IMR-90 (cell line): Measurements from ENCODE around the gene GPR107. TPM values are rescaled to one million over a fixed set of nuclear protein-coding genes. Genes with fewer than 3 reads are reported as not detected.

ENCODE experiments used
- ATAC-seq: fragments of 200-7000 bp; cut with Tn5 transposase; 2 replicates; pipeline ENCODE4 v1.9.1; 2020; ENCODE audit warnings: low read depth, mild to moderate bottlenecking, moderate library complexity
- BruUV-seq: library from RNA; stranded (reverse); fragments of 400-500 nt; replicated peaks from 2 replicates; lab custom pipeline; 2021; lab: Mats Ljungman, UMichigan
- CTCF ChIA-PET: fragments of 300-600 bp; formaldehyde crosslinking; extraction: SDS; loops from one replicate; lab custom pipeline; 2021; ENCODE audit warnings: antibody characterized with exemption; lab: Yijun Ruan, JAX
- POLR2A ChIA-PET: fragments of 300-600 bp; sonication (Branson Sonifier 250); formaldehyde crosslinking; loops from one replicate; lab custom pipeline; 2022; ENCODE audit warnings: antibody characterized with exemption; ENCODE audit not compliant: unreplicated experiment; lab: Charles Lee
- DNase-seq: peaks from one replicate; pipeline ENCODE4 v3.0.0; 2013
- H2AFZ ChIP-seq: replicated peaks from 2 replicates; pipeline ENCODE3; 2013; ENCODE audit warnings: low read length, mild to moderate bottlenecking; ENCODE audit not compliant: poor library complexity
- H2AK5ac ChIP-seq: 2 replicates; pipeline ENCODE4 v1.6.1; 2013; ENCODE audit warnings: low read depth, low read length, inconsistent platforms
- H2AK9ac ChIP-seq: replicated peaks from 2 replicates; pipeline ENCODE3; 2013; ENCODE audit warnings: mild to moderate bottlenecking, low read depth, low read length, moderate library complexity; ENCODE audit not compliant: poor library complexity
- H2BK120ac ChIP-seq: 2 replicates; pipeline ENCODE4 v1.6.1; 2013; ENCODE audit warnings: low read depth, low read length, inconsistent platforms
- H2BK15ac ChIP-seq: 3 replicates; pipeline ENCODE4 v1.6.1; 2013; ENCODE audit warnings: low read depth, low read length, inconsistent platforms
- H2BK20ac ChIP-seq: 2 replicates; pipeline ENCODE4 v1.6.1; 2013; ENCODE audit warnings: low read depth, mild to moderate bottlenecking, inconsistent platforms, low read length, moderate library complexity
- H2BK5ac ChIP-seq: 2 replicates; pipeline ENCODE4 v1.6.1; 2013; ENCODE audit warnings: mild to moderate bottlenecking, low read depth, low read length, inconsistent platforms; ENCODE audit not compliant: poor library complexity, severe bottlenecking
- H3K14ac ChIP-seq: replicated peaks from 2 replicates; pipeline ENCODE4 v1.6.1; 2013; ENCODE audit warnings: low read depth, low read length, inconsistent platforms
- H3K18ac ChIP-seq: 2 replicates; pipeline ENCODE4 v1.6.1; 2013; ENCODE audit warnings: low read depth, low read length, control low read depth
- H3K23ac ChIP-seq: 2 replicates; pipeline ENCODE4 v1.6.1; 2013; ENCODE audit warnings: low read depth, low read length, inconsistent platforms
- H3K27ac ChIP-seq: 2 replicates; pipeline ENCODE4 v1.5.1; 2013; ENCODE audit warnings: mild to moderate bottlenecking, control low read depth, low read length; ENCODE audit not compliant: insufficient read depth
- H3K27me3 ChIP-seq: 2 replicates; pipeline ENCODE4 v1.6.1; 2013; ENCODE audit warnings: low read length; ENCODE audit not compliant: control insufficient read depth, insufficient read depth
- H3K36me3 ChIP-seq: 2 replicates; pipeline ENCODE4 v1.6.1; 2013; ENCODE audit warnings: low read length, mixed read lengths; ENCODE audit not compliant: control insufficient read depth, insufficient read depth
- H3K4ac ChIP-seq: 2 replicates; pipeline ENCODE4 v1.6.1; 2013; ENCODE audit warnings: low read depth, low read length, inconsistent platforms
- H3K4me1 ChIP-seq: 2 replicates; pipeline ENCODE4 v1.6.1; 2013; ENCODE audit warnings: low read length, mixed read lengths; ENCODE audit not compliant: control insufficient read depth, insufficient read depth
- H3K4me2 ChIP-seq: 2 replicates; pipeline ENCODE4 v1.6.1; 2013; ENCODE audit warnings: low read depth, mild to moderate bottlenecking, control low read depth, low read length, moderate library complexity
- H3K4me3 ChIP-seq: 2 replicates; pipeline ENCODE4 v1.5.1; 2013; ENCODE audit warnings: low read depth, mild to moderate bottlenecking, control low read depth, low read length, moderate library complexity; ENCODE audit not compliant: insufficient read depth
- H3K56ac ChIP-seq: 2 replicates; pipeline ENCODE4 v1.6.1; 2013; ENCODE audit warnings: low read length, inconsistent platforms; ENCODE audit not compliant: insufficient read depth; ENCODE audit errors: extremely low read depth
- H3K79me1 ChIP-seq, 2 experiments: 2 replicates each; pipeline ENCODE4 v1.6.1; 2013; ENCODE audit warnings: low read length in 2 of 2, inconsistent platforms in 1 of 2, low read depth in 1 of 2
- H3K9ac ChIP-seq: 2 replicates; pipeline ENCODE4 v1.6.1; 2013; ENCODE audit warnings: low read depth, low read length, control low read depth
- H3K9me1 ChIP-seq: 2 replicates; pipeline ENCODE4 v1.6.1; 2013; ENCODE audit warnings: low read length, inconsistent platforms; ENCODE audit not compliant: insufficient read depth
- H3K9me3 ChIP-seq: 2 replicates; pipeline ENCODE4 v1.6.1; 2013; ENCODE audit warnings: low read length; ENCODE audit not compliant: control insufficient read depth, insufficient read depth
- H4K20me1 ChIP-seq: 2 replicates; pipeline ENCODE4 v1.6.1; 2013; ENCODE audit warnings: low read length, inconsistent platforms; ENCODE audit not compliant: insufficient read depth
- H4K5ac ChIP-seq: 2 replicates; pipeline ENCODE4 v1.6.1; 2013; ENCODE audit warnings: mild to moderate bottlenecking, low read depth, low read length, control low read depth
- H4K8ac ChIP-seq, 2 experiments: 2 replicates each; pipeline ENCODE4 v1.6.1; 2013; ENCODE audit warnings: low read depth in 2 of 2, low read length in 2 of 2, control low read depth in 1 of 2, inconsistent platforms in 1 of 2
- H4K91ac ChIP-seq: 2 replicates; pipeline ENCODE4 v1.6.1; 2013; ENCODE audit warnings: low read depth, low read length, inconsistent platforms; ENCODE audit not compliant: insufficient read depth
- BHLHE40 ChIP-seq: fragments of 150-350 bp; IDR thresholded peaks from 2 replicates; pipeline ENCODE4 v1.6.1; 2016; ENCODE audit warnings: mild to moderate bottlenecking, low read depth, low read length
- CEBPB ChIP-seq: IDR thresholded peaks from 2 replicates; pipeline ENCODE4 v1.6.1; 2012; ENCODE audit warnings: low read depth, low read length, improper control_type of control experiment
- CHD1 ChIP-seq: IDR thresholded peaks from 2 replicates; pipeline ENCODE4 v1.6.1; 2012; ENCODE audit warnings: low read depth, low read length, improper control_type of control experiment
- FOS ChIP-seq: fragments of 150-350 bp; IDR thresholded peaks from 2 replicates; pipeline ENCODE4 v1.6.1; 2016; ENCODE audit warnings: low read depth, low read length
- MAFK ChIP-seq: IDR thresholded peaks from 2 replicates; pipeline ENCODE4 v1.6.1; 2012; ENCODE audit warnings: low read depth, low read length, improper control_type of control experiment
- MXI1 ChIP-seq: IDR thresholded peaks from 2 replicates; pipeline ENCODE4 v1.6.1; 2012; ENCODE audit warnings: low read depth, mild to moderate bottlenecking, low read length, moderate library complexity, borderline replicate concordance
- NFE2L2 ChIP-seq: fragments of 150-350 bp; IDR thresholded peaks from 2 replicates; pipeline ENCODE4 v1.6.1; 2016; ENCODE audit warnings: low read depth, mild to moderate bottlenecking, low read length
- POLR2A ChIP-seq: IDR thresholded peaks from 2 replicates; pipeline ENCODE4 v1.6.1; 2012; ENCODE audit warnings: mild to moderate bottlenecking, low read depth, low read length
- RAD21 ChIP-seq: IDR thresholded peaks from 2 replicates; pipeline ENCODE4 v1.6.1; 2012; ENCODE audit warnings: low read length, improper control_type of control experiment
- RFX5 ChIP-seq: IDR thresholded peaks from 2 replicates; pipeline ENCODE4 v1.8.0; 2012; ENCODE audit warnings: low read depth, mild to moderate bottlenecking, low read length, moderate library complexity
- SMC3 ChIP-seq: fragments of 150-350 bp; IDR thresholded peaks from 2 replicates; pipeline ENCODE4 v1.6.1; 2016; ENCODE audit warnings: low read depth, mild to moderate bottlenecking, antibody characterized with exemption, low read length, moderate library complexity
- WGBS, 2 experiments: methylation state at CpG; one replicate each; pipeline versions ENCODE4 v1.1.5 to v1.1.7; 2013; ENCODE audit warnings: missing lambda C conversion rate in 2 of 2; ENCODE audit not compliant: insufficient read length in 1 of 2; ENCODE audit errors: extremely low coverage in 2 of 2; 5-methylcytosine and 5-hydroxymethylcytosine counted together
- dilution Hi-C: fragments of 300-500 bp; cut with HindIII; formaldehyde crosslinking; loops from one replicate; pipeline ENCODE4 v1.14.3; 2018; ENCODE audit warnings: low sequenced_read_pairs; ENCODE audit not compliant: unreplicated experiment
- in situ Hi-C: fragments of 300-500 bp; cut with MboI; formaldehyde crosslinking; loops from 3 replicates; pipeline ENCODE4 v1.14.3; 2019; ENCODE audit warnings: low sequenced_read_pairs, inconsistent platforms, mixed read lengths
- intact Hi-C: fragments of 100-400 bp; cut with micrococcal nuclease; formaldehyde crosslinking; loops from 2 replicates; pipeline ENCODE4 v1.10.0; 2022
- polyA plus RNA-seq, 3 experiments: library from polyadenylated mRNA; depleted of rRNA; stranded (reverse); fragments of >200 nt; gene quantifications; 2 replicates each; pipeline ENCODE4 v1.2.3, GENCODE V29; 2012; ENCODE audit warnings: low replicate concordance in 1 of 3
- total RNA-seq: library from RNA; depleted of rRNA; stranded (reverse); fragments of >200 nt; gene quantifications from 2 replicates; pipeline ENCODE4 v1.2.3, GENCODE V29; 2012
- TF ChIP-seq, protein P1 (sequence below): fragments of 150-350 bp; IDR thresholded peaks from 2 replicates; pipeline ENCODE4 v1.6.1; 2017; ENCODE audit warnings: mild to moderate bottlenecking, antibody characterized with exemption, low read length, low read depth
- TF ChIP-seq, protein P2 (sequence below): fragments of 150-350 bp; IDR thresholded peaks from 2 replicates; pipeline ENCODE4 v1.6.1; 2016; ENCODE audit warnings: low read depth, mild to moderate bottlenecking, low read length, moderate library complexity, borderline replicate concordance

Gene GPR107
- total and polyA plus RNA-seq, 2 of the 4 experiments (the other 2 are of a cell fraction), result 16.7 to 21.6 TPM

GRCh38 chr9:130129432-130130061, 75.8 kb downstream of the GPR107 start (continued):
- TF ChIP-seq, protein P1, sequence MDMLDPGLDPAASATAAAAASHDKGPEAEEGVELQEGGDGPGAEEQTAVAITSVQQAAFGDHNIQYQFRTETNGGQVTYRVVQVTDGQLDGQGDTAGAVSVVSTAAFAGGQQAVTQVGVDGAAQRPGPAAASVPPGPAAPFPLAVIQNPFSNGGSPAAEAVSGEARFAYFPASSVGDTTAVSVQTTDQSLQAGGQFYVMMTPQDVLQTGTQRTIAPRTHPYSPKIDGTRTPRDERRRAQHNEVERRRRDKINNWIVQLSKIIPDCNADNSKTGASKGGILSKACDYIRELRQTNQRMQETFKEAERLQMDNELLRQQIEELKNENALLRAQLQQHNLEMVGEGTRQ, result peak; percentile 30; the same call in 1 of the 2 replicates

DNA sequence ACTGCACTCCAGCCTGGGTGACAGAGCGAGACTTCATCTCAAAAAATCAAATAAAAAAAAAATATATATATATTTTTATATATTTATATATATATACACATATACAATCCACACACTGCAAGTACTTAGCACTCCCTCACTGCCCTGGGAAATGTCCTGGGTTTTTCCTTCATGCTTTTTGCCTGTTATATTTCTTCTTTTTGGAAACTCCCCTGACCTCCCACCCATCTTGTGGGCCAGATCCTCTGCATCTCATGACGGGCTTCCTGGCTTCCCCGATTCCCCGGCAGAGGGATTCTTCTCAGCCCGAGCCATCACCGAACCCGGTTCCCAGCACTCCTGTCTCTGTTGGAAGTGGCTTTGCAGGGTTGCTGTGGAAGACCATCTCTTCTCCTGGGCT, 79.0 kb downstream of the GPR107 start:
- CTCF ChIA-PET, result no interaction called here
- no peak overlapping the region for H2BK20ac ChIP-seq
- H2BK120ac ChIP-seq, result no peak overlapping the region
- peaks cover 16% of the 10 kb centered on the region for H3K9me1 ChIP-seq
- H3K23ac ChIP-seq, result no peak overlapping the region
- peaks cover 0 to 23% of the 10 kb centered on the region in 2 experiments; a peak in 3 of 4 replicates for H3K79me1 ChIP-seq
- intact Hi-C loops (no loop called here), in situ Hi-C loops (no loop called here), dilution Hi-C loops (no loop called here)
- peaks cover 20% of the 10 kb centered on the region for H3K36me3 ChIP-seq
- H2BK5ac ChIP-seq, result no peak overlapping the region
- no peak overlapping the region for H3K18ac ChIP-seq
- no peaks in the 10 kb centered on the region for H3K27me3 ChIP-seq
- H4K91ac ChIP-seq, result no peak overlapping the region
- no peak overlapping the region for H2AFZ ChIP-seq
- H4K8ac ChIP-seq, result no peak overlapping the region
- no peak overlapping the region for H2AK5ac ChIP-seq
- no TSS peak for BruUV-seq
- no peak overlapping the region for H3K56ac ChIP-seq
- H3K9me3 ChIP-seq, result no peaks in the 10 kb centered on the region
- DNase-seq, result no peak
- H4K20me1 ChIP-seq, result peaks cover 5% of the 10 kb centered on the region; the same call in 1 of the 2 replicates
- H2BK15ac ChIP-seq, result no peak overlapping the region
- ATAC-seq, result no peak
- H3K4ac ChIP-seq, result no peak overlapping the region
- no peak overlapping the region for H4K5ac ChIP-seq
- H3K4me2 ChIP-seq, result no peak overlapping the region
- no peak overlapping the region for H3K27ac ChIP-seq
- no peak overlapping the region for H3K4me3 ChIP-seq
- H2AK9ac ChIP-seq, result no peak overlapping the region
- H3K4me1 ChIP-seq, result peaks cover 26% of the 10 kb centered on the region
- H3K9ac ChIP-seq, result no peak overlapping the region
- POLR2A ChIA-PET, result no interaction called here
- no peak overlapping the region for H3K14ac ChIP-seq
- whole genome bisulfite sequencing, 2 experiments, result no CpG with 5 or more reads among the region's 7 CpGs
- no peak for TF ChIP-seq RFX5
- no peak for TF ChIP-seq RAD21
- no peak for TF ChIP-seq CHD1
- no peak for TF ChIP-seq MAFK
- TF ChIP-seq FOS, result no peak
- no peak for TF ChIP-seq BHLHE40
- no peak for TF ChIP-seq MXI1
- TF ChIP-seq CEBPB, result no peak
- TF ChIP-seq POLR2A, result no peak
- no peak for TF ChIP-seq NFE2L2
- TF ChIP-seq, protein P2, sequence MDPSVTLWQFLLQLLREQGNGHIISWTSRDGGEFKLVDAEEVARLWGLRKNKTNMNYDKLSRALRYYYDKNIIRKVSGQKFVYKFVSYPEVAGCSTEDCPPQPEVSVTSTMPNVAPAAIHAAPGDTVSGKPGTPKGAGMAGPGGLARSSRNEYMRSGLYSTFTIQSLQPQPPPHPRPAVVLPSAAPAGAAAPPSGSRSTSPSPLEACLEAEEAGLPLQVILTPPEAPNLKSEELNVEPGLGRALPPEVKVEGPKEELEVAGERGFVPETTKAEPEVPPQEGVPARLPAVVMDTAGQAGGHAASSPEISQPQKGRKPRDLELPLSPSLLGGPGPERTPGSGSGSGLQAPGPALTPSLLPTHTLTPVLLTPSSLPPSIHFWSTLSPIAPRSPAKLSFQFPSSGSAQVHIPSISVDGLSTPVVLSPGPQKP, result no peak
- no peak for TF ChIP-seq SMC3
- TF ChIP-seq, protein P1, result no peak
